GM12872 (cell line): ENCODE results near the gene GPC6.

Source experiments
- CTCF ChIP-seq: IDR thresholded peaks from 3 replicates; pipeline ENCODE4 v1.5.1; 2011; ENCODE audit warnings: low read depth, mild to moderate bottlenecking, low read length, moderate library complexity; ENCODE audit not compliant: insufficient read depth

The GPC6 gene

GRCh38 chr13:93246069-93246468 lies 19.5 kb downstream of the GPC6 start:
- no peak for TF ChIP-seq CTCF

GRCh38 chr13:93248627-93249047 lies 22.0 kb downstream of the GPC6 start:
- no peak for TF ChIP-seq CTCF

- no peak for TF ChIP-seq CTCF
These were observed 23.0 kb downstream of the GPC6 start for GRCh38 chr13:93249364-93250306.

GRCh38 chr13:93254775-93255174 lies 28.2 kb downstream of the GPC6 start:
- no peak for TF ChIP-seq CTCF

- no peak for TF ChIP-seq CTCF
These were observed 30.4 kb downstream of the GPC6 start for GRCh38 chr13:93256998-93257397.

GRCh38 chr13:93259527-93260080 lies 33.0 kb downstream of the GPC6 start:
- TF ChIP-seq CTCF = no peak

- no peak for TF ChIP-seq CTCF
These were observed 34.0 kb downstream of the GPC6 start for GRCh38 chr13:93260591-93260990.
